Left cardiac atrium (tissue), 4 donors: ENCODE measurements around the gene NCOA7. TPM values are rescaled to one million over a fixed set of nuclear protein-coding genes. Genes with fewer than 3 reads are reported as not detected.
"Not testable (repeated sequence)": the region's sequence is repeated elsewhere in the genome, so short reads cannot be mapped to it uniquely, and the experiment has no call there.

Source experiments
- ATAC-seq, 2 donors: fragments of 200-7000 bp; cut with Tn5 transposase; one replicate each; pipeline ENCODE4 v1.9.1; 2020; ENCODE audit warnings: mild to moderate bottlenecking in 2 of 2, moderate library complexity in 2 of 2
- DNase-seq: peaks from one replicate; pipeline ENCODE4 v3.0.0-alpha.2; 2020
- intact Hi-C, 2 donors: fragments of 100-400 bp; cut with DNase I; formaldehyde crosslinking; loops; one replicate each; pipeline versions ENCODE4 v1.14.1 to v1.15.1; 2022 to 2023
- total RNA-seq, 2 donors: library from RNA; stranded (reverse); fragmentation: NEBNext Ultra II Directional; extraction: Animal tissue kit (Norgen Biotek cat#: 25700); gene quantifications; one replicate each; pipeline ENCODE4 v1.2.1, GENCODE V29; 2021
- donor health status: DM: no; HTN: yes; CAD: no.
- donor health status: DM: no; HTN: yes; CAD: no; lungs with severe emphysema.
- donor health status: DM: yes; HTN: yes; CAD: no.
- donor health status: Dilated cardiomyopathy.

Gene NCOA7
- total RNA-seq, 2 donors from 2014 or later, result 18.4 to 24.8 TPM

- intact Hi-C loops, result no loop called here
- no peak for DNase-seq
- peak in 1 of 2 donors; percentile 60 for ATAC-seq
Measured at GRCh38 chr6:125945378-125946141, 154.8 kb downstream of the NCOA7 start.

- DNase-seq (peak; percentile 62), ATAC-seq (peak in 1 of 2 donors; percentile 67)
- intact Hi-C loops, result no loop called here
Measured at GRCh38 chr6:125947615-125948014, 156.9 kb downstream of the NCOA7 start.

- ATAC-seq (peak in 1 of 2 donors; percentile 4), DNase-seq (no peak)
- intact Hi-C loops, result no loop called here
Measured at GRCh38 chr6:125948455-125948854, 157.7 kb downstream of the NCOA7 start.

GRCh38 chr6:125949069-125949468 is 158.3 kb downstream of the NCOA7 start:
- DNase-seq (no peak), ATAC-seq (no peak)
- intact Hi-C loops, result no loop called here

- intact Hi-C loops, result loop anchor here in 1 of 2 donors (10.0 kb wide), 1 partner anchor 165 kb away; no protein-coding TSS in a partner anchor
- ATAC-seq, result no peak
- DNase-seq, result no peak
Measured at GRCh38 chr6:125950293-125950692, 159.5 kb downstream of the NCOA7 start.

- not testable (repeated sequence) for ATAC-seq, DNase-seq
- intact Hi-C loops, result loop anchor here in 1 of 2 donors (10.0 kb wide), 1 partner anchor 166 kb away; no protein-coding TSS in a partner anchor
Measured at GRCh38 chr6:125950716-125951115, 160.0 kb downstream of the NCOA7 start.

GRCh38 chr6:125951323-125951722 is 160.6 kb downstream of the NCOA7 start:
- intact Hi-C loops, result loop anchor here in 1 of 2 donors (10.0 kb wide), 1 partner anchor 167 kb away; no protein-coding TSS in a partner anchor
- DNase-seq, result no peak
- ATAC-seq, result no peak

GRCh38 chr6:125952764-125953501 is 162.2 kb downstream of the NCOA7 start:
- no peak for DNase-seq
- intact Hi-C loops, result loop anchor here in 1 of 2 donors (10.0 kb wide), 1 partner anchor 168 kb away; no protein-coding TSS in a partner anchor
- ATAC-seq, result no peak

- intact Hi-C loops, result loop anchor here in 1 of 2 donors (10.0 kb wide), 1 partner anchor 169 kb away; no protein-coding TSS in a partner anchor
- ATAC-seq, result no peak
- no peak for DNase-seq
Measured at GRCh38 chr6:125953502-125953875, 162.7 kb downstream of the NCOA7 start.

- no peak for ATAC-seq
- intact Hi-C loops, result loop anchor here in 1 of 2 donors (10.0 kb wide), 1 partner anchor 170 kb away; no protein-coding TSS in a partner anchor
- no peak for DNase-seq
Measured at GRCh38 chr6:125954735-125955339, 164.1 kb downstream of the NCOA7 start.

- ATAC-seq, result no peak
- intact Hi-C loops, result loop anchor here (2.0 to 10.0 kb wide), 2 partner anchors 171 to 175 kb away; no protein-coding TSS in a partner anchor
Measured at GRCh38 chr6:125955973-125956372, 165.2 kb downstream of the NCOA7 start.

GRCh38 chr6:125956506-125957390 is 166.0 kb downstream of the NCOA7 start, which contains the start of gene HINT3:
HINT3 (plus strand) TSS chr6:125956770; CDS start chr6:125956978, 208 bp downstream.
- peak; percentile 99 for DNase-seq
- ATAC-seq, result peak; percentile 96 to 98
- intact Hi-C loops, result loop anchor here (2.0 to 10.0 kb wide), 2 partner anchors 172 to 176 kb away; no protein-coding TSS in a partner anchor

More at GRCh38 chr6:125955973-125956372, 165.2 kb downstream of the NCOA7 start:
- no peak for DNase-seq

GRCh38 chr6:125957391-125957693 is 166.6 kb downstream of the NCOA7 start:
- ATAC-seq, result no peak
- intact Hi-C loops, result loop anchor here (2.0 to 10.0 kb wide), 2 partner anchors 173 to 177 kb away; no protein-coding TSS in a partner anchor
- DNase-seq, result no peak

GRCh38 chr6:125957845-125958244 is 167.1 kb downstream of the NCOA7 start:
- intact Hi-C loops, result loop anchor here (2.0 to 10.0 kb wide), 2 partner anchors 173 to 177 kb away; no protein-coding TSS in a partner anchor
- DNase-seq, result no peak
- peak in 1 of 2 donors; percentile 55 for ATAC-seq

- no peak for DNase-seq
- intact Hi-C loops, result loop anchor here in 1 of 2 donors (10.0 kb wide), 1 partner anchor 174 kb away; no protein-coding TSS in a partner anchor
- no peak for ATAC-seq
Measured at GRCh38 chr6:125959041-125959440, 168.3 kb downstream of the NCOA7 start.

GRCh38 chr6:125961117-125961516 is 170.4 kb downstream of the NCOA7 start:
- no peak for ATAC-seq
- intact Hi-C loops, result no loop called here
- no peak for DNase-seq

- no peak for ATAC-seq
- no peak for DNase-seq
- intact Hi-C loops, result no loop called here
Measured at GRCh38 chr6:125962900-125963497, 172.2 kb downstream of the NCOA7 start.

GRCh38 chr6:125963817-125964216 is 173.1 kb downstream of the NCOA7 start:
- DNase-seq, result no peak
- ATAC-seq, result no peak
- intact Hi-C loops, result no loop called here
